Nephron (organoid): ENCODE measurements around the gene AMZ1.

Experiments used
- H3K27ac Mint-ChIP-seq, 3 experiments: 2 replicates each; pipeline ENCODE4 v1.8.0; 2020; ENCODE audit warnings: mixed read lengths in 3 of 3, mild to moderate bottlenecking in 2 of 3, moderate library complexity in 1 of 3
- H3K27me3 Mint-ChIP-seq: 2 replicates; pipeline ENCODE4 v1.8.0; 2021; ENCODE audit warnings: low read depth, mild to moderate bottlenecking, moderate library complexity, mixed read lengths
- H3K36me3 Mint-ChIP-seq: 2 replicates; pipeline ENCODE4 v1.8.0; 2020; ENCODE audit warnings: low read depth, mixed read lengths
- H3K4me1 Mint-ChIP-seq: 2 replicates; pipeline ENCODE4 v1.8.0; 2020; ENCODE audit warnings: mixed read lengths
- H3K4me3 Mint-ChIP-seq, 3 experiments: 2 replicates each; pipeline ENCODE4 v1.8.0; 2020; ENCODE audit warnings: mild to moderate bottlenecking in 3 of 3, mixed read lengths in 3 of 3, moderate library complexity in 2 of 3
- H3K9me3 Mint-ChIP-seq: 2 replicates; pipeline ENCODE4 v1.8.0; 2020; ENCODE audit warnings: mixed read lengths
- TF ChIP-seq, protein P1 (sequence below), 3 experiments: fragments of 200-600 bp; sonication (generic); IDR thresholded peaks; one replicate each; pipeline ENCODE4 v1.5.0; 2021; ENCODE audit warnings: antibody characterized with exemption in 3 of 3; ENCODE audit not compliant: unreplicated experiment in 3 of 3

AMZ1 gene

DNA sequence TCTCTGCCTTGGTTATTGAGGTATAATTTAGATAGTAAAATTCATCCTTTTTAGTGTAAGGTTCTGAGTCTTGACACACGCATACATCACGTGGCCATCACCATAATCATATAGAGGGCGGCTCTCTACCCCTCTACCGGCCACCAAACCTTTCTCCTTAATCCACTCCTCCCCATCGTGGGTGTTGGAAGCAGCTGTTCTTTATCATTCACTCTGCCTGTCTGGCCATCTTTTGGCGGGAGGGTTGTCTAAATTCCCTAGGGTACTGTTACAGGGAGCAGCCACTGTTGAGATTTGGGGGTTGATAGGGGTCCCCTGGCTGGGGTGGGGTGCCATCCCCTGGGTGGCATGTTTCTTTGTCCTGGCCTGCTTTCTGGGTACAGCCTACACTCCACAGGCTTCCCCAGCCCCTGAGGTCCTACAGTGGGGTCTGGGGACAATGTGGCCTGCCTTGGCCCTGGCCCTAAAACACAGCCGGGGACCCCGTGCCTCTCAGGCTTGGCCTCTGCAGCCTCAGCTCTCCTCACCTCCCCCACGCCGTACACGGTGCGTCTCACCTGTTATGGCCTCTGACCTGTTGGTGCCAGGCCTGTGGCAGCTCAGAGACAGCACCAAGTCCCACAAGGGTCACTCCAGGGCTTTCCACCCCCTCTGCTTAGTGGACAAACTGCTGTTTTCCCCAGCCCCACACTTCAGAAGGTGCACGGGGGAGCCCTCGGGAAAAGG lies 17.5 kb downstream of the AMZ1 start:
- H3K4me1 Mint-ChIP-seq: peaks cover 10% of the 10 kb centered on the region
- TF ChIP-seq, protein P1, sequence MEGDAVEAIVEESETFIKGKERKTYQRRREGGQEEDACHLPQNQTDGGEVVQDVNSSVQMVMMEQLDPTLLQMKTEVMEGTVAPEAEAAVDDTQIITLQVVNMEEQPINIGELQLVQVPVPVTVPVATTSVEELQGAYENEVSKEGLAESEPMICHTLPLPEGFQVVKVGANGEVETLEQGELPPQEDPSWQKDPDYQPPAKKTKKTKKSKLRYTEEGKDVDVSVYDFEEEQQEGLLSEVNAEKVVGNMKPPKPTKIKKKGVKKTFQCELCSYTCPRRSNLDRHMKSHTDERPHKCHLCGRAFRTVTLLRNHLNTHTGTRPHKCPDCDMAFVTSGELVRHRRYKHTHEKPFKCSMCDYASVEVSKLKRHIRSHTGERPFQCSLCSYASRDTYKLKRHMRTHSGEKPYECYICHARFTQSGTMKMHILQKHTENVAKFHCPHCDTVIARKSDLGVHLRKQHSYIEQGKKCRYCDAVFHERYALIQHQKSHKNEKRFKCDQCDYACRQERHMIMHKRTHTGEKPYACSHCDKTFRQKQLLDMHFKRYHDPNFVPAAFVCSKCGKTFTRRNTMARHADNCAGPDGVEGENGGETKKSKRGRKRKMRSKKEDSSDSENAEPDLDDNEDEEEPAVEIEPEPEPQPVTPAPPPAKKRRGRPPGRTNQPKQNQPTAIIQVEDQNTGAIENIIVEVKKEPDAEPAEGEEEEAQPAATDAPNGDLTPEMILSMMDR (IDR thresholded peaks at IDR 0.05; ENCODE audit: unreplicated experiment in 3 of 3): no peak
- no peaks in the 10 kb centered on the region for H3K9me3 Mint-ChIP-seq
- H3K27ac Mint-ChIP-seq: no peak overlapping the region
- peaks cover 22% of the 10 kb centered on the region for H3K27me3 Mint-ChIP-seq
- H3K4me3 Mint-ChIP-seq: no peak overlapping the region
- no peaks in the 10 kb centered on the region for H3K36me3 Mint-ChIP-seq

DNA sequence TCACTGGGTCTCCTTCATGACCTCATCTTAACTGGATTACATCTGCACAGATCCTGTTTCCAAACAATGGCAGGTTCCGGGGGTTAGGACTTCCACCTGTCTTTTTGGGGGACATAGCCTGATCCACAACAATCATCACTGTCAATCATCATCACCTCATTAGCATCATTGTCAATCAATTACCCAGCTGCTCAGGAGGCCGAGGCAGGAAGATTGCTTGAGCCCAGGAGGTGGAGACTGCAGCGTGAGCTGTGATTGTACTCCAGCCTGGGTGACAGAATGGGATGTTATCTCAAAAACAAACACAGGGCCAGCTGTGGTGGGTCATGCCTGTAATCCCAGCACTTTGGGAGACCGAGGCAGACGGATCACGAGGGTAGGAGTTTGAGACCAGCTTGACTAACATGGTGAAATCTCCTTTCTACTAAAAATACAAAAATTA lies 18.7 kb downstream of the AMZ1 start:
- Mint-ChIP-seq H3K27ac (peak overlapping the region in 1 of 3 experiments; percentile 34), H3K9me3 (no peaks in the 10 kb centered on the region), H3K4me1 (peaks cover 10% of the 10 kb centered on the region), H3K4me3 (no peak overlapping the region), H3K27me3 (peaks cover 18% of the 10 kb centered on the region), H3K36me3 (no peaks in the 10 kb centered on the region)
- TF ChIP-seq, protein P1 (IDR thresholded peaks at IDR 0.05; ENCODE audit: unreplicated experiment in 3 of 3): no peak

DNA sequence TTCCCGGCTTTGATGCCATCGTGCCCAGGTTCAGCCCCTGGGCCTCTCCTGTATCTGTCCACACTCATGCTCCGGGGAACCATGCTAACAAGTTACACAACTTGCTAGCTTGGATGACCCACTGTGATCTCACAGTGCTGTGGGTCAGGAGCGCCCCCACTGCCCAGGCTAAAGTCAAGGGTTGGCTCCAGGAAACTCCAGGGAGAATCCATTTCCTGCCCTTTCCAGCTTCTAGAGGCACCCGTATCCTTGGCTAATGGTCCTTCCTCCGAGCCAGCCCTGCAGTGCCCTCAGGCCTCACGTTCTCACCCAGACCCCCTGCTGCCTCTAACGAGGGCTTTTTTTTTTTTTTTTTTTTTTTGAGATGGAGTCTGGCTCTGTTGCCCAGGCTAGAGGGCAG lies 19.5 kb downstream of the AMZ1 start:
- peaks cover 10% of the 10 kb centered on the region for H3K4me1 Mint-ChIP-seq
- no peak overlapping the region for H3K4me3 Mint-ChIP-seq
- H3K9me3 Mint-ChIP-seq: no peaks in the 10 kb centered on the region
- H3K36me3 Mint-ChIP-seq: no peaks in the 10 kb centered on the region
- peaks cover 18% of the 10 kb centered on the region for H3K27me3 Mint-ChIP-seq
- H3K27ac Mint-ChIP-seq: no peak overlapping the region
- TF ChIP-seq, protein P1 (IDR thresholded peaks at IDR 0.05; ENCODE audit: unreplicated experiment in 3 of 3): no peak

DNA sequence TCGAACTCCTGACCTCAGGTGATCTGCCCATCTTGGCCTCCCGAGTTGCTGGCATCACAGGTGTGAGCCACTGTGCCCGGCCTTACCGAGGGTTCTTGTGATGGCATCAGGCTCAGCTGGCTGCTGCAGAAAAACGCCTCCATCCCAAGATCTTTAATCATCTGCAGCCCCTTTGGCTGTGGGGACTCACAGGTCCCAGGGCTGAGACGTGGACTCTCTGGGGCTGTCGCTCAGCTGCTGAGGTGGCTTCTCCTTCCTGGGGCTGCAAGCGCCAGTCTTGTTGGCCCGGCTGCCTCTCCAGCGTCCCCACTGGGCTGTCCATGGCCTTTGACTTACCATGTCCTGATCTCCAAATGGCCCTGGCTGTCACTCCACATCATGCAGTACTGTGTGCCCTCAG lies 20.0 kb downstream of the AMZ1 start:
- no peaks in the 10 kb centered on the region for H3K9me3 Mint-ChIP-seq
- no peak overlapping the region for H3K27ac Mint-ChIP-seq
- peaks cover 18% of the 10 kb centered on the region for H3K27me3 Mint-ChIP-seq
- TF ChIP-seq, protein P1 (IDR thresholded peaks at IDR 0.05; ENCODE audit: unreplicated experiment in 3 of 3): no peak
- H3K36me3 Mint-ChIP-seq: no peaks in the 10 kb centered on the region
- H3K4me1 Mint-ChIP-seq: peaks cover 10% of the 10 kb centered on the region
- H3K4me3 Mint-ChIP-seq: no peak overlapping the region

DNA sequence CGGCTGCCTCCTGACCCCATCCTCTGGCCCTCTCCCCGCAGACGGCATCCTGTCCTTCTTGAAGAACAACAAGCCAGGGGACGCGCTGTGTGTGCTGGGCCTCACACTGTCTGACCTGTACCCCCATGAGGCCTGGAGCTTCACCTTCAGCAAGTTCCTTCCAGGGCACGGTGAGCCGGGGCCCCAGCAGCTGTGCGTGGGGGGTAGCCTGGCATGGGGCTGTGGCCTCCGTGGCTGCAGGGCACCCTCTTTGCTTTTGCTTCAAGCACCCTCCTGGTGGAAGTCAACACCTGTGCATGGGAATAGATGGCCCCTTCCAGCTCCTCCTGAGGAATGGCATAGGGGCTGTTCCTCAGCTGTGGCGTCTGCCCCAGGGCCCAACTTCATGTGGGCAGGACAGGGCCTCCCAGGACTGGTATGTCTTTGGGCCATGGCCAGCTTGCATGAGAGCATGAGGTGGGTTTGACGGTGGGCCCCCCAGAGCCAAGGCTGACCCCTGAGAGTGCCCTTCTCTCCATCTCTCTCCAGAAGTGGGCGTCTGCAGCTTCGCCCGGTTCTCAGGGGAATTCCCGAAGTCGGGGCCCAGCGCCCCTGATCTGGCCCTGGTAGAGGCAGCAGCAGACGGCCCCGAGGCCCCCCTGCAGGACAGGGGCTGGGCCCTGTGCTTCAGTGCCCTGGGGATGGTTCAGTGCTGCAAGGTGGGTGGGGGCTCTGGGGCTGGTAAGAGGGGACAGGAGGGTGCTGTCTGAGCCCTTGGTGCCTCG lies 20.7 kb downstream of the AMZ1 start:
- H3K36me3 Mint-ChIP-seq: peaks cover 5% of the 10 kb centered on the region
- TF ChIP-seq, protein P1 (IDR thresholded peaks at IDR 0.05; ENCODE audit: unreplicated experiment in 3 of 3): no peak
- no peaks in the 10 kb centered on the region for H3K9me3 Mint-ChIP-seq
- no peak overlapping the region for H3K27ac Mint-ChIP-seq
- H3K4me3 Mint-ChIP-seq: no peak overlapping the region
- peaks cover 18% of the 10 kb centered on the region for H3K27me3 Mint-ChIP-seq
- peaks cover 17% of the 10 kb centered on the region for H3K4me1 Mint-ChIP-seq
